Activated T-helper 17 cell treated with anti-CD3 and anti-CD28 coated beads, Interleukin-2, amount 50 U/mL, for 72 hours (primary cell): ENCODE results near the gene ATP6V0B. TPM values are rescaled to one million over a fixed set of nuclear protein-coding genes. Genes with fewer than 3 reads are reported as not detected.

Source experiments
- ATAC-seq: fragments of 150-1000 bp; cut with Tn5 transposase; replicated peaks from 2 replicates; pipeline ENCODE4 v1.10.0; 2021; ENCODE audit warnings: mild to moderate bottlenecking, moderate library complexity
- H3K27ac Mint-ChIP-seq: one replicate; pipeline ENCODE4 v1.8.0; 2022; ENCODE audit warnings: mixed read lengths
- H3K27me3 Mint-ChIP-seq: one replicate; pipeline ENCODE4 v1.8.0; 2022; ENCODE audit warnings: mixed read lengths
- H3K36me3 Mint-ChIP-seq: one replicate; pipeline ENCODE4 v1.8.0; 2022; ENCODE audit warnings: low read depth, mild to moderate bottlenecking, mixed read lengths
- H3K4me1 Mint-ChIP-seq: one replicate; pipeline ENCODE4 v1.8.0; 2022; ENCODE audit warnings: mixed read lengths
- H3K4me3 Mint-ChIP-seq: one replicate; pipeline ENCODE4 v1.8.0; 2022; ENCODE audit warnings: mild to moderate bottlenecking, mixed read lengths
- H3K9me3 Mint-ChIP-seq: one replicate; pipeline ENCODE4 v1.8.0; 2022; ENCODE audit warnings: mixed read lengths
- total RNA-seq, 2 donors: library from RNA; stranded (reverse); gene quantifications; one replicate each; pipeline ENCODE4 v1.2.3, GENCODE V29; 2022

Gene ATP6V0B
- total RNA-seq, 2 donors from 2014 or later: 80.1 to 183 TPM

- no peak overlapping the region for H3K27ac Mint-ChIP-seq
- ATAC-seq: no peak
- no peaks in the 10 kb centered on the region for H3K9me3 Mint-ChIP-seq
- no peaks in the 10 kb centered on the region for H3K27me3 Mint-ChIP-seq
- H3K36me3 Mint-ChIP-seq: peaks cover 10% of the 10 kb centered on the region
- no peak overlapping the region for H3K4me3 Mint-ChIP-seq
- H3K4me1 Mint-ChIP-seq: peaks cover 10% of the 10 kb centered on the region
Measured at GRCh38 chr1:43953361-43953760, 21.4 kb upstream of the ATP6V0B start.

GRCh38 chr1:43954036-43954435 lies 20.7 kb upstream of the ATP6V0B start:
- H3K4me3 Mint-ChIP-seq: no peak overlapping the region
- no peak overlapping the region for H3K27ac Mint-ChIP-seq
- no peaks in the 10 kb centered on the region for H3K27me3 Mint-ChIP-seq
- H3K36me3 Mint-ChIP-seq: peaks cover 10% of the 10 kb centered on the region
- no peak for ATAC-seq
- H3K4me1 Mint-ChIP-seq: peaks cover 8% of the 10 kb centered on the region
- no peaks in the 10 kb centered on the region for H3K9me3 Mint-ChIP-seq

- H3K4me3 Mint-ChIP-seq: no peak overlapping the region
- H3K27ac Mint-ChIP-seq: no peak overlapping the region
- ATAC-seq: no peak
- no peaks in the 10 kb centered on the region for H3K27me3 Mint-ChIP-seq
- no peaks in the 10 kb centered on the region for H3K36me3 Mint-ChIP-seq
- H3K4me1 Mint-ChIP-seq: no peaks in the 10 kb centered on the region
- no peaks in the 10 kb centered on the region for H3K9me3 Mint-ChIP-seq
Measured at GRCh38 chr1:43956234-43956633, 18.5 kb upstream of the ATP6V0B start.

GRCh38 chr1:43957407-43958040 lies 17.2 kb upstream of the ATP6V0B start:
- ATAC-seq: no peak
- no peak overlapping the region for H3K4me3 Mint-ChIP-seq

GRCh38 chr1:43958351-43959255 lies 16.2 kb upstream of the ATP6V0B start:
- no peak overlapping the region for H3K4me3 Mint-ChIP-seq
- H3K36me3 Mint-ChIP-seq: no peaks in the 10 kb centered on the region
- no peaks in the 10 kb centered on the region for H3K27me3 Mint-ChIP-seq
- no peak for ATAC-seq
- no peaks in the 10 kb centered on the region for H3K4me1 Mint-ChIP-seq
- H3K9me3 Mint-ChIP-seq: no peaks in the 10 kb centered on the region
- H3K27ac Mint-ChIP-seq: no peak overlapping the region

More at GRCh38 chr1:43957407-43958040, 17.2 kb upstream of the ATP6V0B start:
- H3K27ac Mint-ChIP-seq: no peak overlapping the region
- no peaks in the 10 kb centered on the region for H3K36me3 Mint-ChIP-seq
- no peaks in the 10 kb centered on the region for H3K27me3 Mint-ChIP-seq
- no peaks in the 10 kb centered on the region for H3K4me1 Mint-ChIP-seq
- H3K9me3 Mint-ChIP-seq: no peaks in the 10 kb centered on the region

- Mint-ChIP-seq H3K36me3 (no peaks in the 10 kb centered on the region), H3K27me3 (no peaks in the 10 kb centered on the region), H3K4me1 (no peaks in the 10 kb centered on the region), H3K27ac (no peak overlapping the region), H3K9me3 (no peaks in the 10 kb centered on the region), H3K4me3 (no peak overlapping the region)
- ATAC-seq: no peak
Measured at GRCh38 chr1:43960798-43961197, 14.0 kb upstream of the ATP6V0B start.

- Mint-ChIP-seq H3K27me3 (no peaks in the 10 kb centered on the region), H3K9me3 (no peaks in the 10 kb centered on the region), H3K4me3 (no peak overlapping the region), H3K4me1 (no peaks in the 10 kb centered on the region), H3K36me3 (no peaks in the 10 kb centered on the region), H3K27ac (no peak overlapping the region)
- ATAC-seq: no peak
Measured at GRCh38 chr1:43961692-43962091, 13.1 kb upstream of the ATP6V0B start.

GRCh38 chr1:43962324-43962723 lies 12.4 kb upstream of the ATP6V0B start:
- H3K4me3 Mint-ChIP-seq: no peak overlapping the region
- H3K27ac Mint-ChIP-seq: no peak overlapping the region
- no peaks in the 10 kb centered on the region for H3K27me3 Mint-ChIP-seq
- no peaks in the 10 kb centered on the region for H3K9me3 Mint-ChIP-seq
- H3K36me3 Mint-ChIP-seq: no peaks in the 10 kb centered on the region
- ATAC-seq: no peak
- no peaks in the 10 kb centered on the region for H3K4me1 Mint-ChIP-seq

- Mint-ChIP-seq H3K4me1 (no peaks in the 10 kb centered on the region), H3K36me3 (no peaks in the 10 kb centered on the region), H3K4me3 (no peak overlapping the region), H3K9me3 (no peaks in the 10 kb centered on the region), H3K27ac (no peak overlapping the region), H3K27me3 (no peaks in the 10 kb centered on the region)
- no peak for ATAC-seq
Measured at GRCh38 chr1:43963006-43963405, 11.8 kb upstream of the ATP6V0B start.

GRCh38 chr1:43963890-43964289 lies 10.9 kb upstream of the ATP6V0B start:
- Mint-ChIP-seq H3K4me3 (no peak overlapping the region), H3K9me3 (no peaks in the 10 kb centered on the region), H3K4me1 (no peaks in the 10 kb centered on the region), H3K27me3 (no peaks in the 10 kb centered on the region), H3K27ac (no peak overlapping the region), H3K36me3 (no peaks in the 10 kb centered on the region)
- no peak for ATAC-seq

- ATAC-seq: no peak
- H3K27ac Mint-ChIP-seq: no peak overlapping the region
- no peaks in the 10 kb centered on the region for H3K27me3 Mint-ChIP-seq
- no peak overlapping the region for H3K4me3 Mint-ChIP-seq
- no peaks in the 10 kb centered on the region for H3K4me1 Mint-ChIP-seq
- no peaks in the 10 kb centered on the region for H3K36me3 Mint-ChIP-seq
- no peaks in the 10 kb centered on the region for H3K9me3 Mint-ChIP-seq
Measured at GRCh38 chr1:43965316-43965715, 9.4 kb upstream of the ATP6V0B start.

GRCh38 chr1:43968348-43968948 lies 6.3 kb upstream of the ATP6V0B start:
- Mint-ChIP-seq H3K9me3 (no peaks in the 10 kb centered on the region), H3K27ac (no peak overlapping the region), H3K36me3 (peaks cover 23% of the 10 kb centered on the region), H3K4me3 (no peak overlapping the region), H3K4me1 (peaks cover 3% of the 10 kb centered on the region), H3K27me3 (no peaks in the 10 kb centered on the region)
- ATAC-seq: no peak

- peak overlapping the region; percentile 86 for H3K27ac Mint-ChIP-seq
- no peaks in the 10 kb centered on the region for H3K9me3 Mint-ChIP-seq
- H3K4me1 Mint-ChIP-seq: peaks cover 13% of the 10 kb centered on the region
- peak overlapping the region; percentile 92 for H3K4me3 Mint-ChIP-seq
- H3K36me3 Mint-ChIP-seq: peaks cover 32% of the 10 kb centered on the region
- peak; percentile 1 for ATAC-seq
- no peaks in the 10 kb centered on the region for H3K27me3 Mint-ChIP-seq
Measured at GRCh38 chr1:43969416-43969745, 5.4 kb upstream of the ATP6V0B start.

- ATAC-seq: peak; percentile 94
- peak within 1 kb of the TSS; percentile 92 for H3K4me3 Mint-ChIP-seq
- H3K4me1 Mint-ChIP-seq: peaks cover 13% of the 10 kb centered on the region
- H3K27ac Mint-ChIP-seq: peak within 1 kb of the TSS; percentile 86
- peaks cover 35% of the 10 kb centered on the region for H3K36me3 Mint-ChIP-seq
- H3K9me3 Mint-ChIP-seq: no peaks in the 10 kb centered on the region
- H3K27me3 Mint-ChIP-seq: no peaks in the 10 kb centered on the region
Measured at GRCh38 chr1:43969746-43970466, 4.9 kb upstream of the ATP6V0B start, which contains the start of gene DPH2. Gene DPH2, plus strand, starts transcription at chr1:43970010. Its CDS starts 166 bp downstream, at chr1:43970176.
